GM23338 (cell line): ENCODE measurements around the gene MED9.

Source experiments
- CREB1 ChIP-seq: fragments of 250-450 bp; sonication (Bioruptor Pico); IDR thresholded peaks from 2 replicates; pipeline ENCODE4 v1.5.0; 2020; ENCODE audit warnings: low read depth, mild to moderate bottlenecking, moderate library complexity
- ETS1 ChIP-seq: IDR thresholded peaks from 2 replicates; pipeline ENCODE4 v1.6.1; 2016; ENCODE audit warnings: antibody characterized with exemption
- EZH2 ChIP-seq: fragments of 200-600 bp; sonication (generic); IDR thresholded peaks from one replicate; pipeline ENCODE4 v1.8.0; 2017; ENCODE audit warnings: antibody characterized with exemption, mild to moderate bottlenecking, low read depth; ENCODE audit not compliant: unreplicated experiment
- EZH2phosphoT487 ChIP-seq: fragments of 200-600 bp; sonication (generic); IDR thresholded peaks from one replicate; pipeline ENCODE4 v1.8.1; 2018; ENCODE audit warnings: antibody characterized with exemption; ENCODE audit not compliant: unreplicated experiment
- NANOG ChIP-seq: IDR thresholded peaks from 2 replicates; pipeline ENCODE4 v1.6.1; 2016; ENCODE audit warnings: antibody characterized with exemption, borderline replicate concordance
- POLR2AphosphoS5 ChIP-seq: IDR thresholded peaks from 2 replicates; pipeline ENCODE4 v1.6.1; 2016; ENCODE audit warnings: antibody characterized with exemption, low read depth
- STAT1 ChIP-seq: IDR thresholded peaks from one replicate; pipeline ENCODE4 v1.6.1; 2016; ENCODE audit warnings: antibody characterized with exemption; ENCODE audit not compliant: unreplicated experiment
- ZNF331 ChIP-seq: fragments of 250-450 bp; sonication (Bioruptor Pico); IDR thresholded peaks from 2 replicates; pipeline ENCODE4 v1.5.0; 2020; ENCODE audit warnings: low read depth, mild to moderate bottlenecking, moderate library complexity
- TF ChIP-seq, protein P1 (sequence below): IDR thresholded peaks from one replicate; pipeline ENCODE4 v1.6.1; 2018; ENCODE audit warnings: antibody characterized with exemption; ENCODE audit not compliant: unreplicated experiment
- TF ChIP-seq, protein P2 (sequence below), 2 experiments: fragments of 200-600 bp in 1 of 2; sonication (generic) in 1 of 2; conservative IDR thresholded peaks; 2 replicates each; pipeline versions ENCODE4 v1.5.1 to v1.6.1; 2016 to 2017; ENCODE audit warnings: antibody characterized with exemption in 2 of 2, low read depth in 2 of 2, mild to moderate bottlenecking in 2 of 2, moderate library complexity in 1 of 2

- TF ChIP-seq, protein P1, sequence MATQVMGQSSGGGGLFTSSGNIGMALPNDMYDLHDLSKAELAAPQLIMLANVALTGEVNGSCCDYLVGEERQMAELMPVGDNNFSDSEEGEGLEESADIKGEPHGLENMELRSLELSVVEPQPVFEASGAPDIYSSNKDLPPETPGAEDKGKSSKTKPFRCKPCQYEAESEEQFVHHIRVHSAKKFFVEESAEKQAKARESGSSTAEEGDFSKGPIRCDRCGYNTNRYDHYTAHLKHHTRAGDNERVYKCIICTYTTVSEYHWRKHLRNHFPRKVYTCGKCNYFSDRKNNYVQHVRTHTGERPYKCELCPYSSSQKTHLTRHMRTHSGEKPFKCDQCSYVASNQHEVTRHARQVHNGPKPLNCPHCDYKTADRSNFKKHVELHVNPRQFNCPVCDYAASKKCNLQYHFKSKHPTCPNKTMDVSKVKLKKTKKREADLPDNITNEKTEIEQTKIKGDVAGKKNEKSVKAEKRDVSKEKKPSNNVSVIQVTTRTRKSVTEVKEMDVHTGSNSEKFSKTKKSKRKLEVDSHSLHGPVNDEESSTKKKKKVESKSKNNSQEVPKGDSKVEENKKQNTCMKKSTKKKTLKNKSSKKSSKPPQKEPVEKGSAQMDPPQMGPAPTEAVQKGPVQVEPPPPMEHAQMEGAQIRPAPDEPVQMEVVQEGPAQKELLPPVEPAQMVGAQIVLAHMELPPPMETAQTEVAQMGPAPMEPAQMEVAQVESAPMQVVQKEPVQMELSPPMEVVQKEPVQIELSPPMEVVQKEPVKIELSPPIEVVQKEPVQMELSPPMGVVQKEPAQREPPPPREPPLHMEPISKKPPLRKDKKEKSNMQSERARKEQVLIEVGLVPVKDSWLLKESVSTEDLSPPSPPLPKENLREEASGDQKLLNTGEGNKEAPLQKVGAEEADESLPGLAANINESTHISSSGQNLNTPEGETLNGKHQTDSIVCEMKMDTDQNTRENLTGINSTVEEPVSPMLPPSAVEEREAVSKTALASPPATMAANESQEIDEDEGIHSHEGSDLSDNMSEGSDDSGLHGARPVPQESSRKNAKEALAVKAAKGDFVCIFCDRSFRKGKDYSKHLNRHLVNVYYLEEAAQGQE, result no peak
- TF ChIP-seq, protein P2, sequence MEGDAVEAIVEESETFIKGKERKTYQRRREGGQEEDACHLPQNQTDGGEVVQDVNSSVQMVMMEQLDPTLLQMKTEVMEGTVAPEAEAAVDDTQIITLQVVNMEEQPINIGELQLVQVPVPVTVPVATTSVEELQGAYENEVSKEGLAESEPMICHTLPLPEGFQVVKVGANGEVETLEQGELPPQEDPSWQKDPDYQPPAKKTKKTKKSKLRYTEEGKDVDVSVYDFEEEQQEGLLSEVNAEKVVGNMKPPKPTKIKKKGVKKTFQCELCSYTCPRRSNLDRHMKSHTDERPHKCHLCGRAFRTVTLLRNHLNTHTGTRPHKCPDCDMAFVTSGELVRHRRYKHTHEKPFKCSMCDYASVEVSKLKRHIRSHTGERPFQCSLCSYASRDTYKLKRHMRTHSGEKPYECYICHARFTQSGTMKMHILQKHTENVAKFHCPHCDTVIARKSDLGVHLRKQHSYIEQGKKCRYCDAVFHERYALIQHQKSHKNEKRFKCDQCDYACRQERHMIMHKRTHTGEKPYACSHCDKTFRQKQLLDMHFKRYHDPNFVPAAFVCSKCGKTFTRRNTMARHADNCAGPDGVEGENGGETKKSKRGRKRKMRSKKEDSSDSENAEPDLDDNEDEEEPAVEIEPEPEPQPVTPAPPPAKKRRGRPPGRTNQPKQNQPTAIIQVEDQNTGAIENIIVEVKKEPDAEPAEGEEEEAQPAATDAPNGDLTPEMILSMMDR (conservative IDR thresholded peaks at IDR 0.05; ENCODE audit: low read depth in 2 of 2), result peak in 1 of 2 experiments; percentile 15; a peak in 1 of 4 replicates
- TF ChIP-seq POLR2AphosphoS5 (no peak), EZH2 (no peak), EZH2phosphoT487 (no peak), ETS1 (no peak), CREB1 (CRISPR knock-in tag) (no peak), NANOG (no peak), STAT1 (no peak), ZNF331 (CRISPR knock-in tag) (no peak)
Observed at GRCh38 chr17:17511293-17511741, 34.5 kb downstream of the MED9 start.
